MV-4-11 (cell line): ENCODE results near the gene DRD2.

Experiments
- DNase-seq: peaks from one replicate; lab custom pipeline; 2025; lab: John Stamatoyannopoulos, UW

Gene DRD2

GRCh38 chr11:113398669-113399430, 76.3 kb downstream of the DRD2 start:
- DNase-seq: no peak

- DNase-seq: no peak
Observed at GRCh38 chr11:113397821-113398220, 77.4 kb downstream of the DRD2 start.

- DNase-seq: no peak
Observed at GRCh38 chr11:113397212-113397611, 78.0 kb downstream of the DRD2 start.

- DNase-seq: no peak
Observed at GRCh38 chr11:113396690-113397089, 78.5 kb downstream of the DRD2 start.

- DNase-seq: no peak
Observed at GRCh38 chr11:113395782-113396336, 79.3 kb downstream of the DRD2 start.

- DNase-seq: no peak
Observed at GRCh38 chr11:113394919-113395318, 80.3 kb downstream of the DRD2 start.

- no peak for DNase-seq
Observed at GRCh38 chr11:113393501-113393985, 81.7 kb downstream of the DRD2 start.

GRCh38 chr11:113392236-113392921, 82.8 kb downstream of the DRD2 start:
- DNase-seq: no peak

- DNase-seq: no peak
Observed at GRCh38 chr11:113389272-113389671, 85.9 kb downstream of the DRD2 start.

GRCh38 chr11:113387605-113388211, 87.5 kb downstream of the DRD2 start, which contains the start of gene ANKK1:
Gene ANKK1 (plus strand): TSS chr11:113387779. CDS start chr11:113387885, 106 bp downstream.
- DNase-seq: no peak

- DNase-seq: no peak
Observed at GRCh38 chr11:113386866-113387265, 88.3 kb downstream of the DRD2 start.

GRCh38 chr11:113385749-113386148, 89.4 kb downstream of the DRD2 start:
- no peak for DNase-seq

GRCh38 chr11:113384551-113384950, 90.6 kb downstream of the DRD2 start:
- no peak for DNase-seq

GRCh38 chr11:113382121-113382520, 93.1 kb downstream of the DRD2 start:
- DNase-seq: no peak

GRCh38 chr11:113378692-113379091, 96.5 kb downstream of the DRD2 start:
- DNase-seq: no peak

GRCh38 chr11:113377681-113378412, 97.4 kb downstream of the DRD2 start:
- no peak for DNase-seq

GRCh38 chr11:113376156-113376555, 99.0 kb downstream of the DRD2 start:
- peak; percentile 53 for DNase-seq

- DNase-seq: no peak
Observed at GRCh38 chr11:113375402-113375801, 99.8 kb downstream of the DRD2 start.

- DNase-seq: no peak
Observed at GRCh38 chr11:113373981-113374560, 101.1 kb downstream of the DRD2 start.

- no peak for DNase-seq
Observed at GRCh38 chr11:113373306-113373705, 101.9 kb downstream of the DRD2 start.

GRCh38 chr11:113372309-113372708, 102.9 kb downstream of the DRD2 start:
- DNase-seq: no peak
